ENCODE results near the gene IGFBP2.

IGFBP2 gene

DNA sequence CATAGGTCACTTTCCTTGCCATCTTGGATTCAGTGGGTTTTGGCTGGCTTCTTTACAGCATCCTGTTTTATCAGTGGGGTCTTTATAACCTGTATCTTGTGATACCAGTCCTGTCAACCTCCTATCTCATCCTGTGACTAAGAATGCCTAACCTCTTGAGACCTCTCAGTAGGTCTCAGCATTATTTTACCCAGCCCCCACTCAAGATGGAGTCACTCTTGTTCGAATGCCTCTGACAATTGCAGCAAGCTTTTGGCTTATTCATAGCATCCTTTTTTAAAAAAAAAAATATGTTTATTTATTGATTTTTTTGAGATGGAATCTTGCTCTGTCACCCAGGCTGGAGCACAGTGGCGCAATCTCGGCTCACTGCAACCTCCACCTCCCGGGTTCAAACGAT, 24.7 kb upstream of the IGFBP2 start:
- ChIA-PET CTCF (interaction anchor here (0.7 kb wide), 1 partner anchor 24 kb away, joined by 3 read pairs; no protein-coding TSS in a partner anchor), POLR2A (no interaction called here)
- Histone ChIP-seq H3K27ac (ENCODE audit: insufficient read depth in 1 of 2, low read depth in 1 of 2, low read length in 2 of 2, poor library complexity in 1 of 2, severe bottlenecking in 2 of 2) (no peak overlapping the region), H3K36me3 (ENCODE audit: control insufficient read depth in 4 of 4, insufficient read depth in 4 of 4, low read length in 3 of 4) (no peaks in the 10 kb centered on the region), H3K4me3 (ENCODE audit: control insufficient read depth in 1 of 7, extremely low read depth in 1 of 7, insufficient read depth in 4 of 7, low read depth in 2 of 7, low read length in 6 of 7) (no peak overlapping the region), H3K9me3 (ENCODE audit: control extremely low read depth in 1 of 5, control insufficient read depth in 4 of 5, insufficient read depth in 2 of 5, low read depth in 1 of 5, low read length in 4 of 5) (no peaks in the 10 kb centered on the region), H3K27me3 (replicated peaks in 2 of 5; ENCODE audit: control insufficient read depth in 4 of 5, insufficient read depth in 5 of 5, low read length in 4 of 5) (peaks cover 0 to 4% (median 2%) of the 10 kb centered on the region in 5 experiments), H3K4me1 (ENCODE audit: control extremely low read depth in 1 of 4, control insufficient read depth in 4 of 4, insufficient read depth in 4 of 4, low read length in 3 of 4) (peaks cover 0 to 7% (median 7%) of the 10 kb centered on the region in 4 experiments)
- no CpG with 5 or more reads among the region's 5 CpGs for WGBS (ENCODE audit: insufficient coverage)
- no peak for DNase-seq

DNA sequence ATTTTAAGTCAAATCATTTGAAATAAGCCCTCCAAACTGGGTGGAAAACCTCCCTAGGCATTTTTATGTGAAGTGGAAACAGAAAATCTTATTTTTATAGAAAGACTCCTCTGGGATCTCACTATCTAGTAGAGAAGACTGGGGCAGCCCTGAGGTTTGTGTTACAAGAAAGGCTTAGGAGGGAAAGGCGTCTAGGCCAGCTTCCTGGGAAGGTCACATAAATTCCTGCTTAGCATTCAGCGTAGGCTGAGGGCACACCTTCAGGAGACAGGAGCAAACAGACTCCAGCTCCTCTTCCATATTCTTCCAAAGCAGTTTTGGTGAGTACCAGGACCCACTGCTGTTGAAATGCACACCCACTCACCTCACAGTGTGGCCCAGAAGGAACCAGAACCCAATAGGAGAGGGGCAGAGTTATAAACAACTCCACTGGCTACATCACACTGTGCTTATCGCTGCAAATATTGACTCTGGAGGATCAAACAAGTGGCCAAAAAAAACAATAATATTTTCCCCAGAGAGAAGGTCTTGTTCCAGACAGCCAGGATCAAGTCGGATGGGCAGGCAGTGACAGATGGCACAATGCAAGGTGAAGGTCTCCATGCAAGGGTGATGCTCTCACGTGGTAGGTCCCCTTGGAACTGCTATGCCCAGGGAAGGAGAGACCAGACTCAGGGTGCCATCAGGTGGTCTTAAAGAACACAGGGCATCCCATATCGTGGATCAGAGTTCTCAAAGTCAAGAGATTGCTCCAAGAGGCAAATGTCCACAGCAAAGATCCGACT, 17.7 kb upstream of the IGFBP2 start:
- H3K27me3 ChIP-seq (replicated peaks in 2 of 5; ENCODE audit: control insufficient read depth in 4 of 5, insufficient read depth in 5 of 5, low read length in 4 of 5) = peaks cover 0 to 3% (median 0%) of the 10 kb centered on the region in 5 experiments
- no peak overlapping the region for H3K27ac ChIP-seq (ENCODE audit: insufficient read depth in 1 of 2, low read depth in 1 of 2, low read length in 2 of 2, poor library complexity in 1 of 2, severe bottlenecking in 2 of 2)
- no peak overlapping the region for H3K4me3 ChIP-seq (ENCODE audit: control insufficient read depth in 1 of 7, extremely low read depth in 1 of 7, insufficient read depth in 4 of 7, low read depth in 2 of 7, low read length in 6 of 7)
- no peaks in the 10 kb centered on the region for H3K36me3 ChIP-seq (ENCODE audit: control insufficient read depth in 4 of 4, insufficient read depth in 4 of 4, low read length in 3 of 4)
- DNase-seq = no peak
- POLR2A ChIA-PET = no interaction called here
- H3K9me3 ChIP-seq (ENCODE audit: control extremely low read depth in 1 of 5, control insufficient read depth in 4 of 5, insufficient read depth in 2 of 5, low read depth in 1 of 5, low read length in 4 of 5) = no peaks in the 10 kb centered on the region
- peaks cover 0 to 14% (median 3%) of the 10 kb centered on the region in 4 experiments for H3K4me1 ChIP-seq (ENCODE audit: control extremely low read depth in 1 of 4, control insufficient read depth in 4 of 4, insufficient read depth in 4 of 4, low read length in 3 of 4)
- WGBS (ENCODE audit: insufficient coverage) = 93% methylated on average over 7 of the region's 7 CpGs
- CTCF ChIA-PET = no interaction called here

DNA sequence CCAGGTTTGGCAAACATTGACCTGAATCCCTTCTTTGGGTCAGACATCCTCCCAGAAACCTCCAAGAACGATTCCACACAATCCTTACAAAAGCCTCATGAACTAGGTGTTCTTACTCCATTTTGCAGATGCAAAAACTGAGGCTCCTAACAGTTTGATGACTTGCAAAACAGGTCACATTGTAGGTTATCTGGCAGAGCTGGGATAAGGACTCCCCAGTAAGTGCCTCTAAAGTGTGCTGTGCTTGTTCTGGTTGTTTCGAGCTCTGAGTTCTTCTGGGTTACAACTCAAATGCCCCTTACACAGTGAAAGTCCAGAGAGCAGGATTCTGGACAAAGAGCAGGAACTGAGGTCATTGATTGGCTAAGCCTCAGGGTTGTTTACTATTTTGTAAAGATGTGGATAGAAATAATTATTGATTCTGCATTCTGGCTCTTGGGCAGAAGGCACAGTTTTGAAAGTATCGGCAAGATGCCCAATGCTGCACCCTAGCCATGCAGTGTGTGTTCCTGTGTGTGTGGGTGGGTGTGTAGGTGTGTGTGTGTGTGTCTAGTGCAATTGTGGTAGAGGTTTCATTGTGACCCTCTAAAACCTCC, 17.0 kb upstream of the IGFBP2 start:
- Histone ChIP-seq H3K4me1 (ENCODE audit: control extremely low read depth in 1 of 4, control insufficient read depth in 4 of 4, insufficient read depth in 4 of 4, low read length in 3 of 4) (peaks cover 0 to 14% (median 3%) of the 10 kb centered on the region in 4 experiments), H3K36me3 (ENCODE audit: control insufficient read depth in 4 of 4, insufficient read depth in 4 of 4, low read length in 3 of 4) (no peaks in the 10 kb centered on the region), H3K4me3 (ENCODE audit: control insufficient read depth in 1 of 7, extremely low read depth in 1 of 7, insufficient read depth in 4 of 7, low read depth in 2 of 7, low read length in 6 of 7) (no peak overlapping the region), H3K9me3 (ENCODE audit: control extremely low read depth in 1 of 5, control insufficient read depth in 4 of 5, insufficient read depth in 2 of 5, low read depth in 1 of 5, low read length in 4 of 5) (no peaks in the 10 kb centered on the region), H3K27me3 (replicated peaks in 2 of 5; ENCODE audit: control insufficient read depth in 4 of 5, insufficient read depth in 5 of 5, low read length in 4 of 5) (peaks cover 0 to 3% (median 0%) of the 10 kb centered on the region in 5 experiments), H3K27ac (ENCODE audit: insufficient read depth in 1 of 2, low read depth in 1 of 2, low read length in 2 of 2, poor library complexity in 1 of 2, severe bottlenecking in 2 of 2) (no peak overlapping the region)
- DNase-seq = no peak
- WGBS (ENCODE audit: insufficient coverage) = 100% methylated on average over 2 of the region's 3 CpGs
- ChIA-PET POLR2A (no interaction called here), CTCF (no interaction called here)

DNA sequence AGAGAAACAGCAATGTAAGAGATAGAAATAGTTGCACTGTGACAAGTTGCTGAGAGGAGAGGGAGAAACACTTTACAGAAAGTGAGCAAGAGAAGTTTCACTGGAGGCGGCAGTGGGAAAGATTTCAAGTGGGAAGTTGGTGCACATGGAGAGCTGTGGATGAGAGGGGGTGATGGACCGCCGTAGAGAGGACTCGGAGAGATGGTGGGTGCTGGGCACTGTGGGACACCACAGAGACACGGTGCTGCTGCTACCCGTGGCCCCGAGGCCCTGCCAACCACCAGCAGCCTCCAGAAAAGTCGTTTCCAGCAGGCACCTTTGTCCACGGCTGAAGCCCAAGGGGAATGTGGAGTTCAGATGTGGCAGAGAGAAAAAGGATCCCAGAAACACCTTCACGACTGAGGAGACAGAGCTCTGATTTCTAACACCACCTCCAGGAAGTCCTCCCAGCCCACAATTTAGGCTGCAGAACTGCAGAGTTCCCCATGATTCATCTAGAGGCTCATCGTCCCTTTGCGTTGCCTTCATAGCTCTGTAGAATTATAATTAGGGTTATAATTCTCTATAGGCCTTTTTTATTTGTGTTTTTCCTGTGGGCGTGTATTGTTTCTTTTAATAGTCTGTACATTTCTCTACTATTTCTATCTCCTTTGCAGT, 15.9 kb upstream of the IGFBP2 start:
- Histone ChIP-seq H3K4me3 (ENCODE audit: control insufficient read depth in 1 of 7, extremely low read depth in 1 of 7, insufficient read depth in 4 of 7, low read depth in 2 of 7, low read length in 6 of 7) (no peak overlapping the region), H3K27me3 (replicated peaks in 2 of 5; ENCODE audit: control insufficient read depth in 4 of 5, insufficient read depth in 5 of 5, low read length in 4 of 5) (peaks cover 0 to 3% (median 0%) of the 10 kb centered on the region in 5 experiments), H3K36me3 (ENCODE audit: control insufficient read depth in 4 of 4, insufficient read depth in 4 of 4, low read length in 3 of 4) (no peaks in the 10 kb centered on the region), H3K4me1 (ENCODE audit: control extremely low read depth in 1 of 4, control insufficient read depth in 4 of 4, insufficient read depth in 4 of 4, low read length in 3 of 4) (peaks cover 0 to 14% (median 3%) of the 10 kb centered on the region in 4 experiments), H3K9me3 (ENCODE audit: control extremely low read depth in 1 of 5, control insufficient read depth in 4 of 5, insufficient read depth in 2 of 5, low read depth in 1 of 5, low read length in 4 of 5) (no peaks in the 10 kb centered on the region), H3K27ac (ENCODE audit: insufficient read depth in 1 of 2, low read depth in 1 of 2, low read length in 2 of 2, poor library complexity in 1 of 2, severe bottlenecking in 2 of 2) (no peak overlapping the region)
- POLR2A ChIA-PET = no interaction called here
- WGBS (ENCODE audit: insufficient coverage) = 91% methylated on average over 10 of the region's 13 CpGs
- no peak for DNase-seq
- CTCF ChIA-PET = interaction anchor here (1.5 kb wide), 1 partner anchor 50 kb away, joined by 5 read pairs; no protein-coding TSS in a partner anchor

DNA sequence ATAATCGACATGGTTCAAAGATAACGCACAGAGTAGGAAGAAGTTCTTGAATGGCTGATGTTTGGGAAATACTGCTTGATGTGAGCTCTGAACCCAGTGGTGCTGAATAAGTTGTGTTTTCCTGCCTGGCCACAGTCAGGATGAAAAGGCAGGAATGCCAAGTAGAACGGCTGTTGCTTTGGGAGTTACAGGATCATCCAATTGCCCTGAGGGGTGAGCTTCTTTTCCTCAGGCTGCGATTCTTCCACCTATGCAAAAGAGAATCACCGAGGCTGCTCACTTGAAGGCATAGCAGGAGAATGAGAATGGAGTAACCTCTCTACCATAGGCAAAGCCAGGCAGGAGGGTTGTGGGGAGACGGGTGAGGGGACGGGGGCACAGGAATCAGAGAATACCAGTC, 14.4 kb upstream of the IGFBP2 start:
- peaks cover 0 to 3% (median 0%) of the 10 kb centered on the region in 5 experiments for H3K27me3 ChIP-seq (replicated peaks in 2 of 5; ENCODE audit: control insufficient read depth in 4 of 5, insufficient read depth in 5 of 5, low read length in 4 of 5)
- WGBS (ENCODE audit: insufficient coverage) = 98% methylated on average over 5 of the region's 7 CpGs
- no peak overlapping the region for H3K27ac ChIP-seq (ENCODE audit: insufficient read depth in 1 of 2, low read depth in 1 of 2, low read length in 2 of 2, poor library complexity in 1 of 2, severe bottlenecking in 2 of 2)
- CTCF ChIA-PET = interaction anchor here (1.5 kb wide), 1 partner anchor 48 kb away, joined by 5 read pairs; no protein-coding TSS in a partner anchor
- H3K4me1 ChIP-seq (ENCODE audit: control extremely low read depth in 1 of 4, control insufficient read depth in 4 of 4, insufficient read depth in 4 of 4, low read length in 3 of 4) = peaks cover 0 to 14% (median 3%) of the 10 kb centered on the region in 4 experiments
- no peaks in the 10 kb centered on the region for H3K36me3 ChIP-seq (ENCODE audit: control insufficient read depth in 4 of 4, insufficient read depth in 4 of 4, low read length in 3 of 4)
- no peak for DNase-seq
- POLR2A ChIA-PET = interaction anchor here (0.6 kb wide), 1 partner anchor 22 kb away, joined by 3 read pairs; no protein-coding TSS in a partner anchor
- no peak overlapping the region for H3K4me3 ChIP-seq (ENCODE audit: control insufficient read depth in 1 of 7, extremely low read depth in 1 of 7, insufficient read depth in 4 of 7, low read depth in 2 of 7, low read length in 6 of 7)
- no peaks in the 10 kb centered on the region for H3K9me3 ChIP-seq (ENCODE audit: control extremely low read depth in 1 of 5, control insufficient read depth in 4 of 5, insufficient read depth in 2 of 5, low read depth in 1 of 5, low read length in 4 of 5)

DNA sequence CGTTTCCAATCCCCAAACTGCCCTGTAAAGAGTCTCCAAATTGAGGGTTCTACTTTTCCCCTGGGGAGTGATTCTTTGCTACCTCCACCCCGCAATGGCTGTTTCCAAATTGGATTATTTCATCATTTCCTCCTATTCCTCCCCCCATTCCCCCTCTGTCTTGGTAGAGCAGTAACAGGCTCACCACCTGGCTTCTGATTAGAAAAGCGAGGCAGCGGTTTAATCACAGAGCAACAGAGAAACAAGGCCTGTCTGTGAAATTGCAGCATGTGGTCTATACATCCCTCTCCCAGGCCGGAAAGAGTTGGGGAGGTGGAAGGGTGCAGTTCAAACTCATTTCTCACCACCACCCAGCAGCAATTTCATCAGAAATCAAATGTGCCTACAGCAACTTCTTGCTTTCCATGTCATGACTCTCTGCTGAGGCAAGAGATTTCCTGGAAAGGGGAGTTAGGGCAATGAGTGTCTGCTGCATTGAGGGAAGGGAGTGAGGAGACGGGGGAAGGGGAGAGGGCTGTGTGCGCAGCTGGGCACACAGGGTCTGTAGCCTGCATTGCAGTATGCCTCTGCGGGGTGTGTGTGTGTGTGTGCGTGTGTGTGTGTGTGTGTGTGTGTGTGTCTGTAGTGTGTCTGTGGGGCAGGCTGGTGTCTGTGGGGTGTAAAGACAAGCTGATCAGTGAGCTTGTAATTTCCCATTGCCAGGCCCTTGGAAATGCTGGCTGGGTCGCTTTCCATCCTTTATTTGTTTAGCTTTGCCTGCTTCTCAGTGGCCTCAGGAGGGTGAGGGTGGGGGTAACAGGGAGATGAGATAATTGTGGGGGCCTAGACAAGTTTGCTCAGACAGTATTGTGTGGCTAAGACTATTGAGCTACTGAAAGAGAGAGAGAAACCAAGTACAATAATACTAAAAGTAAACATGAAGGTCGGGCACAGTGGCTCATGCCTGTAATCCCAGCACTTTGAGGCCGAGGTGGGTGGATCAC, 13.5 kb upstream of the IGFBP2 start:
- no peak for DNase-seq
- H3K4me3 ChIP-seq (ENCODE audit: control insufficient read depth in 1 of 7, extremely low read depth in 1 of 7, insufficient read depth in 4 of 7, low read depth in 2 of 7, low read length in 6 of 7) = no peak overlapping the region
- peaks cover 0 to 14% (median 3%) of the 10 kb centered on the region in 4 experiments for H3K4me1 ChIP-seq (ENCODE audit: control extremely low read depth in 1 of 4, control insufficient read depth in 4 of 4, insufficient read depth in 4 of 4, low read length in 3 of 4)
- POLR2A ChIA-PET = no interaction called here
- H3K27ac ChIP-seq (ENCODE audit: insufficient read depth in 1 of 2, low read depth in 1 of 2, low read length in 2 of 2, poor library complexity in 1 of 2, severe bottlenecking in 2 of 2) = no peak overlapping the region
- CTCF ChIA-PET = interaction anchor here (0.8 to 2.2 kb wide), 3 partner anchors 43 to 101 kb away, joined by 3 to 10 read pairs (median 7); no protein-coding TSS in a partner anchor
- no peaks in the 10 kb centered on the region for H3K36me3 ChIP-seq (ENCODE audit: control insufficient read depth in 4 of 4, insufficient read depth in 4 of 4, low read length in 3 of 4)
- H3K9me3 ChIP-seq (ENCODE audit: control extremely low read depth in 1 of 5, control insufficient read depth in 4 of 5, insufficient read depth in 2 of 5, low read depth in 1 of 5, low read length in 4 of 5) = peaks cover 0 to 4% (median 0%) of the 10 kb centered on the region in 5 experiments
- peaks cover 0 to 3% (median 0%) of the 10 kb centered on the region in 5 experiments for H3K27me3 ChIP-seq (replicated peaks in 2 of 5; ENCODE audit: control insufficient read depth in 4 of 5, insufficient read depth in 5 of 5, low read length in 4 of 5)
- WGBS (ENCODE audit: insufficient coverage) = 77% methylated on average over 8 of the region's 12 CpGs
